GM12878 (cell line): Measurements from ENCODE around the gene MGMT. TPM values are rescaled to one million over a fixed set of nuclear protein-coding genes. Genes with fewer than 3 reads are reported as not detected.

Source experiments
- ATAC-seq: fragments of 200-7000 bp; cut with Tn5 transposase; 3 replicates; pipeline ENCODE4 v1.9.1; 2020; ENCODE audit warnings: mild to moderate bottlenecking, moderate library complexity
- BruUV-seq: library from RNA; stranded (reverse); fragments of 400-500 nt; replicated peaks from 2 replicates; lab custom pipeline; 2021; lab: Mats Ljungman, UMichigan
- CTCF ChIA-PET: fragments of 300-600 bp; sonication (Branson Sonifier 250); formaldehyde crosslinking; extraction: SDS; loops from one replicate; lab custom pipeline; 2021; ENCODE audit warnings: inconsistent platforms; lab: Yijun Ruan, JAX
- POLR2A ChIA-PET: fragments of 350-600 bp; formaldehyde crosslinking; extraction: SDS; loops from one replicate; lab custom pipeline; 2021; ENCODE audit warnings: inconsistent platforms; lab: Charles Lee
- RAD21 ChIA-PET: fragments of 300-600 bp; sonication (Branson Sonifier 250); formaldehyde crosslinking; loops from one replicate; lab custom pipeline; 2023; ENCODE audit warnings: antibody characterized with exemption; ENCODE audit not compliant: unreplicated experiment; lab: Charles Lee
- SMC1A ChIA-PET: fragments of 300-600 bp; sonication (Branson Sonifier 250); formaldehyde crosslinking; loops from one replicate; lab custom pipeline; 2023; ENCODE audit not compliant: unreplicated experiment, uncharacterized antibody; lab: Charles Lee
- DNase-seq: peaks from one replicate; pipeline ENCODE4 v3.0.0-alpha.2; 2011; ENCODE audit warnings: low read depth, low spot score
- FAIRE-seq: peaks from 3 replicates; lab custom pipeline; 2011; peaks lifted over from hg19 to GRCh38; lab: Jason Lieb, UNC
- H2AFZ ChIP-seq: 2 replicates; pipeline ENCODE4 v1.6.0; 2011; ENCODE audit warnings: low read depth, low read length, control low read depth; ENCODE audit not compliant: control insufficient read depth
- H3K27ac ChIP-seq: 2 replicates; pipeline ENCODE4 v1.5.1; 2011; ENCODE audit warnings: control low read depth; ENCODE audit not compliant: control insufficient read depth, insufficient read depth
- H3K27me3 ChIP-seq, 2 experiments: replicated peaks in 1 of 2; 2 replicates each; pipeline versions ENCODE4 v1.6.0 to v1.6.1; 2011; ENCODE audit warnings: low read length in 1 of 2; ENCODE audit not compliant: control insufficient read depth in 2 of 2, insufficient read depth in 2 of 2
- H3K36me3 ChIP-seq, 2 experiments: 2 replicates each; pipeline ENCODE4 v1.5.1; 2011; ENCODE audit warnings: low read length in 1 of 2; ENCODE audit not compliant: control insufficient read depth in 2 of 2, insufficient read depth in 2 of 2
- H3K4me1 ChIP-seq: 2 replicates; pipeline ENCODE4 v1.6.1; 2011; ENCODE audit warnings: mild to moderate bottlenecking, low read length, moderate library complexity, mixed read lengths; ENCODE audit not compliant: control insufficient read depth, insufficient read depth
- H3K4me2 ChIP-seq: 2 replicates; pipeline ENCODE4 v1.6.0; 2011; ENCODE audit warnings: control low read depth; ENCODE audit not compliant: control insufficient read depth, insufficient read depth
- H3K4me3 ChIP-seq: fragments of 200-600 bp; sonication (generic); 2 replicates; pipeline ENCODE4 v1.5.1; 2016
- H3K79me2 ChIP-seq: 2 replicates; pipeline ENCODE4 v1.6.0; 2011; ENCODE audit warnings: low read length; ENCODE audit not compliant: control insufficient read depth, insufficient read depth
- H3K9ac ChIP-seq: 2 replicates; pipeline ENCODE4 v1.8.0; 2011; ENCODE audit warnings: low read length, control low read depth, mixed read lengths; ENCODE audit not compliant: control insufficient read depth, insufficient read depth
- H3K9me3 ChIP-seq: replicated peaks from 3 replicates; pipeline ENCODE4 v1.5.1; 2011; ENCODE audit warnings: mild to moderate bottlenecking, low read length; ENCODE audit not compliant: control insufficient read depth, insufficient read depth
- H4K20me1 ChIP-seq: 2 replicates; pipeline ENCODE4 v1.6.0; 2011; ENCODE audit not compliant: control insufficient read depth, insufficient read depth
- ASH2L ChIP-seq: fragments of 300-600, 200-600 bp; sonication (generic); IDR thresholded peaks from 2 replicates; pipeline ENCODE4 v1.6.1; 2017; ENCODE audit warnings: low read depth, mild to moderate bottlenecking, borderline replicate concordance
- CHD2 ChIP-seq: IDR thresholded peaks from 2 replicates; pipeline ENCODE4 v1.6.1; 2011; ENCODE audit warnings: low read depth, low read length, improper control_type of control experiment, borderline replicate concordance
- FOS ChIP-seq: IDR thresholded peaks from 3 replicates; pipeline ENCODE4 v1.6.1; 2011; ENCODE audit warnings: borderline replicate concordance; ENCODE audit not compliant: insufficient read length; ENCODE audit errors: extremely low read depth
- IRF4 ChIP-seq: IDR thresholded peaks from 2 replicates; pipeline ENCODE4 v1.6.1; 2011; ENCODE audit warnings: low read depth, low read length
- SP1 ChIP-seq: IDR thresholded peaks from one replicate; pipeline ENCODE4 v1.6.1; 2011; ENCODE audit warnings: low read depth, low read length
- WGBS: methylation state at CpG from one replicate; pipeline ENCODE4 v1.1.6; 2016; ENCODE audit warnings: low lambda C conversion rate; ENCODE audit not compliant: insufficient replicate concordance, insufficient coverage; ENCODE audit errors: missing lambda C conversion rate; 5-methylcytosine and 5-hydroxymethylcytosine counted together
- in situ Hi-C: fragments of 300-500 bp; cut with MboI; formaldehyde crosslinking; loops from 9 replicates; pipeline ENCODE4 v1.14.3; 2018; ENCODE audit warnings: mixed read lengths
- intact Hi-C: fragments of 100-400 bp; cut with micrococcal nuclease; formaldehyde crosslinking; loops from one replicate; pipeline ENCODE4 v1.14.2; 2022; ENCODE audit not compliant: unreplicated experiment
- polyA plus RNA-seq, 11 experiments: library from polyadenylated mRNA; depleted of rRNA in 4 of 11; unstranded in 6 of 11; stranded (reverse) in 5 of 11; fragments of >200 nt; fragmentation: Nextera tagmentation in 4 of 11; fragmentation: Illumina TruSeq in 1 of 11; extraction: Ambion mirVana in 4 of 11; extraction: Trizol in 1 of 11; gene quantifications; 1 replicate in 1 of 11; 2 replicates in 10 of 11; pipeline versions ENCODE4 v1.2.1 to v1.2.3, GENCODE V29; 2011 to 2016; ENCODE audit warnings: inconsistent platforms in 2 of 11, missing spikeins in 2 of 11, low read depth in 1 of 11
- total RNA-seq, 4 experiments: library from RNA; depleted of rRNA in 3 of 4; stranded (reverse); fragments of >200 nt in 3 of 4; fragmentation: Illumina TruSeq in 1 of 4; extraction: Trizol in 1 of 4; gene quantifications; 2 replicates each; pipeline versions ENCODE4 v1.2.1 to v1.2.3, GENCODE V29; 2013 to 2021
- TF ChIP-seq, protein P1 (sequence below): IDR thresholded peaks from 2 replicates; pipeline ENCODE4 v1.6.1; 2011; ENCODE audit warnings: mild to moderate bottlenecking, low read depth, low read length, moderate library complexity; ENCODE audit not compliant: insufficient replicate concordance

Gene MGMT
- total and polyA plus RNA-seq, 10 of the 15 experiments (the other 5 are each of a cell fraction or from before 2014, with no cell fraction given): 0.16 to 24.2 (median 13.3) TPM

DNA sequence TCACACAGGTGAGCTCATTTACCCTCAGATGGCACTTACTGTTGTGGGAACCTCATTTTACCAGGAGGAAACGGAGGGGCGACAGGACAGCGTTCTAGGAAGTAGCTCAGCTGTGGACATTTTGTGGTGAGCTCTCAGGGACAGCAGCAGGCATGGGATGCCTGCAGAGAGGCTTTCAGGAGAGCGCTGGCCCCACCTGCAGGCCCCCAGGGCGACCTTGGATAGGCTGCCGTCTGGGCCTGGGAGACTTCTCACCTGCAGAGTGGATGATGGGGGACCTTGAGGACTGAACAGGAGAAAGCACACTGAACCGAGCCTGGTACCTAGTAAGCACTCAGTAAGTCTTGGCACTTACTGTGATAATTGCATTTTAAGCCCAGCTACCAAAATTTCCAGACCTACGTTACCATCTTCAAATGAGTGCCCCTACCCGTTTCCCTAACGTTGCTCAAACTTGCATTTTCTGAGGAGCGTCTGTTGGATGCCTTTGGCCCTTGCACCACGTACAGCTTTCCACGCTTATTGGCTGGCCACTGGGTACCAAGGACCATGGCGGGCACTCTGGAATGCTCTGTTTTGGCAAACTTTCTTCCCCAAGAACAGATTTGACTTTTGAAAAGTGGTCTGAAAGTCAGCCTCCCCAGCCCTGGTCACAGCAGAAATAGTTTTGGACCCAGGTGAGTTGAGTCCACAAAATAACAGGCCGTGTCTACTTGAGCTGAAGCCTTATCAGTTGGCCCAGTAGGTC, 273.7 kb downstream of the MGMT start:
- Histone ChIP-seq H3K27ac (no peak overlapping the region), H2AFZ (no peak overlapping the region), H3K4me1 (no peaks in the 10 kb centered on the region), H3K9ac (no peak overlapping the region), H4K20me1 (no peaks in the 10 kb centered on the region), H3K27me3 (no peaks in the 10 kb centered on the region), H3K79me2 (no peaks in the 10 kb centered on the region), H3K4me3 (no peak overlapping the region), H3K36me3 (no peaks in the 10 kb centered on the region), H3K4me2 (no peak overlapping the region), H3K9me3 (no peaks in the 10 kb centered on the region; the same call in 2 of the 3 replicates)
- no TSS peak for BruUV-seq
- ChIA-PET CTCF (no interaction called here), SMC1A (no interaction called here), POLR2A (no interaction called here), RAD21 (no interaction called here)
- TF ChIP-seq ASH2L: no peak
- no peak for TF ChIP-seq CHD2
- no peak for TF ChIP-seq IRF4
- TF ChIP-seq, protein P1, sequence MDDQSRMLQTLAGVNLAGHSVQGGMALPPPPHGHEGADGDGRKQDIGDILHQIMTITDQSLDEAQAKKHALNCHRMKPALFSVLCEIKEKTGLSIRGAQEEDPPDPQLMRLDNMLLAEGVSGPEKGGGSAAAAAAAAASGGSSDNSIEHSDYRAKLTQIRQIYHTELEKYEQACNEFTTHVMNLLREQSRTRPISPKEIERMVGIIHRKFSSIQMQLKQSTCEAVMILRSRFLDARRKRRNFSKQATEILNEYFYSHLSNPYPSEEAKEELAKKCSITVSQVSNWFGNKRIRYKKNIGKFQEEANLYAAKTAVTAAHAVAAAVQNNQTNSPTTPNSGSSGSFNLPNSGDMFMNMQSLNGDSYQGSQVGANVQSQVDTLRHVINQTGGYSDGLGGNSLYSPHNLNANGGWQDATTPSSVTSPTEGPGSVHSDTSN: no peak
- no peak for TF ChIP-seq FOS
- no peak for TF ChIP-seq SP1
- in situ Hi-C loops (no loop called here), intact Hi-C loops (no loop called here)
- FAIRE-seq (no peak), DNase-seq (no peak), ATAC-seq (no peak)
- WGBS: 81% methylated on average over 14 of the region's 15 CpGs
